Activated T-helper 1 cell treated with anti-CD3 and anti-CD28 coated beads, Interleukin-12 subunit alpha, Interleukin-12 subunit beta, Interleukin-2, Interleukin-4 antibody, amounts not matched to agents 30 ng/mL and 10 ng/mL and 1 ng/mL, durations not matched to agents 14 hours and 24 hours and 36 hours (primary cell): ENCODE data around the gene CTRB1. TPM values are rescaled to one million over a fixed set of nuclear protein-coding genes. Genes with fewer than 3 reads are reported as not detected.
A peak's percentile ranks its signal among the peaks of the same experiment; 100 is the strongest.
"Not testable (repeated sequence)": the region's sequence is repeated elsewhere in the genome, so short reads cannot be mapped to it uniquely, and the experiment has no call there.

ENCODE experiments used
- DNase-seq: peaks from one replicate; pipeline ENCODE4 v3.0.0; 2021; ENCODE audit warnings: low spot score
- H3K27ac Mint-ChIP-seq: one replicate; pipeline ENCODE4 v1.8.0; 2021; ENCODE audit warnings: mild to moderate bottlenecking, mixed read lengths
- H3K27me3 Mint-ChIP-seq: one replicate; pipeline ENCODE4 v1.8.0; 2022; ENCODE audit warnings: mild to moderate bottlenecking, moderate library complexity, mixed read lengths; ENCODE audit not compliant: insufficient read depth
- H3K36me3 Mint-ChIP-seq: one replicate; pipeline ENCODE4 v1.8.0; 2021; ENCODE audit warnings: low read depth, mixed read lengths
- H3K4me1 Mint-ChIP-seq: one replicate; pipeline ENCODE4 v1.8.0; 2021; ENCODE audit warnings: low read depth, mixed read lengths
- H3K4me3 Mint-ChIP-seq: one replicate; pipeline ENCODE4 v1.8.0; 2021; ENCODE audit warnings: mild to moderate bottlenecking, moderate library complexity, mixed read lengths
- H3K9me3 Mint-ChIP-seq: one replicate; pipeline ENCODE4 v1.8.0; 2021; ENCODE audit warnings: mixed read lengths
- intact Hi-C: fragments of 100-400 bp; cut with micrococcal nuclease; formaldehyde crosslinking; loops from one replicate; pipeline ENCODE4 v1.15.1; 2024
- total RNA-seq: library from RNA; stranded (reverse); gene quantifications from 2 replicates; pipeline ENCODE4 v1.2.3, GENCODE V29; 2022

Gene CTRB1
- total RNA-seq, 1 donor from 2014 or later, result not detected

DNA sequence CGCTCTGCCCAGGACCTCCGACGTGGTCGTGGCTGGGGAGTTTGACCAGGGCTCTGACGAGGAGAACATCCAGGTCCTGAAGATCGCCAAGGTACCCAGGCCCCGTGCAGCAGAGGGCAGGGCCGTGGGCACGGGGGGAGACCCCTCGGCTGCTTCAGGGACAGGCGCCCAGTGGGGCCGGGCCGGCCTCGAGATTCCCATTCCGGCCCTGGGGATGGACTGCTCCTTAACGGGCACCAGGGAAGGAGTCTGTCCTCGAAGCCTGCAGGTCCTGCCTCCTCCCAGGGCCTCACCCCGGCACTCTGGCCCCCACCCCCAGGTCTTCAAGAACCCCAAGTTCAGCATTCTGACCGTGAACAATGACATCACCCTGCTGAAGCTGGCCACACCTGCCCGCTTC lies 4.3 kb downstream of the CTRB1 start:
- H3K4me1 Mint-ChIP-seq, intact Hi-C loops, H3K9me3 Mint-ChIP-seq, H3K27me3 Mint-ChIP-seq, H3K27ac Mint-ChIP-seq, H3K36me3 Mint-ChIP-seq, H3K4me3 Mint-ChIP-seq, DNase-seq: not testable (repeated sequence)

DNA sequence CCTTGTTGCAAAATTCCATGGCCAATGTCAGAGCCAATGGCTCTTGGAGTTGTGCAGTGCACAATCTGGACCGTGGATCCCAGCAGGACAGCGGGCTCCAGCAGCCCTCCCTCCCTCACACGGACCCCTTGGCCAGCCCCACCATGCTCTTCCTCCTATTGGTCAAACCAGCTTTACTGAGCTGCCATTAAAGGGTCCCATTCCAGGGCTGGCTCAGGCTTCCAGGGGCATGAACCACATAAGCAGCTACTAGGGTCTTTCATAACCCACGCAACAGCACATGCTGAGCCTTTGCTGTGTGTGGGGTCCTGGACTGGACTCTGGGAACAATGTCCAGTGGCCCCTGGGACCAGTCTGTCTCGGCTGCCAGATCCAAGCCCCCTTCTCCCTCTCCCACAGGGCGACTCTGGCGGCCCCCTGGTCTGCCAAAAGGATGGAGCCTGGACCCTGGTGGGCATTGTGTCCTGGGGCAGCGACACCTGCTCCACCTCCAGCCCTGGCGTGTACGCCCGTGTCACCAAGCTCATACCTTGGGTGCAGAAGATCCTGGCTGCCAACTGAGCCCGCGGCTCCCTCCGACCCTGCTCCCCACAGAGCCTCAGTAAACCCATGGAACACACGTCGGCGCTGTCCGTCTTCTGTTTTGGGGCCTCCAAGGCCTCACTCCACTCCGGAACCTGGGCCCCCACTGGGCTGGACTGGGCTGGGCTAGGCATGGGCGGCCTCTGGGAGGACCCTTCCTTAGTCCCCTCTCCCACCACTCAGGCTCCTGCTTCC lies 5.7 kb downstream of the CTRB1 start:
- H3K4me3 Mint-ChIP-seq, result no peak overlapping the region
- H3K36me3 Mint-ChIP-seq, result no peaks in the 10 kb centered on the region
- intact Hi-C loops, result no loop called here
- H3K27ac Mint-ChIP-seq, result no peak overlapping the region
- no peak for DNase-seq
- no peaks in the 10 kb centered on the region for H3K9me3 Mint-ChIP-seq
- peaks cover 6% of the 10 kb centered on the region for H3K4me1 Mint-ChIP-seq
- peaks cover 1% of the 10 kb centered on the region for H3K27me3 Mint-ChIP-seq

DNA sequence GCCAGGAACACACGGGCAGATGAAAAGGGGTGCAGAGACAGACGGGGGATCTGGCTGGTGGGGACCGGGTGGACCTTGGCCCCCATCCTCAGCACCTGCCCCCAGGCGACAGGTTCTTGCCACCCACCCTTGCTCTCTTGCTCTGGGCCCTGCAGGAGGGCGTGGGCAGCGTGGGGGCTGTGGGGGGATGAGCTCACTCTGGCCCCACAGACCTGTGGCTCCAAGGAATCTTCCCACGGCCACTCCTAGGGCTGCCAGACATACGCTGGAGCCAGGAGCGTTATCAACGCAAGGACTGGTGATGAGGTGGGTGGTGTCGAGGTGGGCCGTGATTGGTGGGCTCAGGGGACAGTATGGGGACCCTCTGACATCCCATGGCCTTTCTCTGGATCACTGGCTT lies 6.3 kb downstream of the CTRB1 start:
- no peaks in the 10 kb centered on the region for H3K36me3 Mint-ChIP-seq
- DNase-seq, result no peak
- H3K4me3 Mint-ChIP-seq, result no peak overlapping the region
- H3K9me3 Mint-ChIP-seq, result no peaks in the 10 kb centered on the region
- intact Hi-C loops, result no loop called here
- H3K27ac Mint-ChIP-seq, result no peak overlapping the region
- peaks cover 1% of the 10 kb centered on the region for H3K27me3 Mint-ChIP-seq
- no peaks in the 10 kb centered on the region for H3K4me1 Mint-ChIP-seq

DNA sequence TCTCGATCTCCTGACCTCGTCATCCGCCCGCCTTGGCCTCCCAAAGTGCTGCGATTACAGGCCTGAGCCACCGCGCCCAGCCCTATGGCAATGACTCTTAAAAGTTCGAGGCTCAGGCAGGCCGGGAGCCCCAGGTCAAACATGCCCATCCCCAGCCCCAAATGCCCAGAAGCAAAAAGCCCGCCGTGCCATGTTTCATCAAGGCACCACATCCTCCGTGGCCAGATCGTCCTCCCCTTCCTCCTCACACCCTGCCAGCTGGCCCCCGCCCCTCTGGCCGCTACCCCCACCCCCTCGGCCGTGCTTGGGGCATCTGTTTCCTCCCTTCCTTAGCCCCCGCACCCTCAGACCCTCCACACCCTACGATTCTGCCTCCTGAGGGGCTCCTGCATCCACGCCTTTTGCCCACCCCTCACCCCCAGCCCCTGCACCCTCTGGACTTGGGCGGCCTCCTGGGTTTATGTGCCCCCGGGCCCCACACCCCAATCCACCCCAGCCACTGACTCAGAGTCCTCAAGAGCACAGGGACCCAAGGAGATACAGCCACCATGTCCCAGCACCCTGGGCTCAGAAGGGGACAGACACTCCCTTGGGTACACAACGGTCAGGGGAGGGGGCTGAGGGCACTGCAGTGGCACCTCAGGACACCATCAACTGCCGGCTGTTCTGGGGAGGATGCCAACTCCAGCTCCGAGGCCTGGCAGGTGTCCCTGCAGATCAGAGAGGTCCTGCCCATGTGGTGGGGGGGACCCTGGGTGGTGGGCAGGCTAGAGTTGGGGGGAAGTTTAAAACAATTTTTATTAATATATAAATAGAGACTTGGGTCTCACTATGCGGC lies 7.1 kb downstream of the CTRB1 start:
- Mint-ChIP-seq H3K4me1 (no peaks in the 10 kb centered on the region), H3K4me3 (no peak overlapping the region), H3K27ac (no peak overlapping the region), H3K9me3 (no peaks in the 10 kb centered on the region), H3K27me3 (peaks cover 7% of the 10 kb centered on the region), H3K36me3 (no peaks in the 10 kb centered on the region)
- no peak for DNase-seq
- intact Hi-C loops, result no loop called here

DNA sequence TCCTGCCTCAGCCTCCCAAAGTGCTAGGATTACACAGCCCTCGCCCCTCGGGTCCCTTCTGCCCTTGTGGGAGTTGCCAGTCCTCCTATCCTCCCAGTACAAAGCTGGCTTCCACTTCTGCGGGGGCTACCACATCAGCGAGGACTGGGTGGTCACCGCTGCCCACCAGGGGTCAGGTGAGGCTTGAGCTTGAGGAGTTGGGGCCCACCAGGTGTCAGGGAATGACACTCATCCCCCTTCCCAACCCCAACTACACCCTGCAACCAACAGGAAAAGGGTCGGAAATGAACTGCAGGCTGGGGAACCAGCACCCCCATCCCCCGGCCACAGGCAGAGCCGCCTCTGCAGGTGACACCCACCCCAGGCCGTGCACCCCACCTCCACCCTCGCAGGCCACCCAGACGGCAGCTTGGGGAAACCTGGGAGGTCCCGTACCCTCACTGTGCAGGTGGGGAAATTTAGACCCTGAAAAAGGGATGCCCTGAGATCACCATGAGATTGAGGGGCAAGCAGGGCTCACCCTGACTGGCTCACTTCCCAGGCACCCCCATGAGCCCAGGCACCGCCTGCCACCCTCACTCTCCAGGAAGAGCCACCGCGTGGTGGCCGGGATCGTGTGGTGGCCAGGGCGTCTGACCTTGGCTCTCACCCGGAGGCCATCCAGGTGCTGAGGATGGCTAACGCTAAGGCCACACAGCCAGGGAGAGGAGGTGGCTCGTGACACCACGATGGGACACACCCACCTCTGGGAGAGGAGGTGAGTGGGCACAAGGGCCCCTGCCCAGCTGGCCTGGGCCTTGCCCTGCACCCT lies 8.0 kb downstream of the CTRB1 start:
- no peak for DNase-seq
- no peak overlapping the region for H3K27ac Mint-ChIP-seq
- H3K4me3 Mint-ChIP-seq, result no peak overlapping the region
- no peaks in the 10 kb centered on the region for H3K36me3 Mint-ChIP-seq
- peaks cover 7% of the 10 kb centered on the region for H3K27me3 Mint-ChIP-seq
- H3K9me3 Mint-ChIP-seq, result no peaks in the 10 kb centered on the region
- no peaks in the 10 kb centered on the region for H3K4me1 Mint-ChIP-seq
- intact Hi-C loops, result no loop called here

DNA sequence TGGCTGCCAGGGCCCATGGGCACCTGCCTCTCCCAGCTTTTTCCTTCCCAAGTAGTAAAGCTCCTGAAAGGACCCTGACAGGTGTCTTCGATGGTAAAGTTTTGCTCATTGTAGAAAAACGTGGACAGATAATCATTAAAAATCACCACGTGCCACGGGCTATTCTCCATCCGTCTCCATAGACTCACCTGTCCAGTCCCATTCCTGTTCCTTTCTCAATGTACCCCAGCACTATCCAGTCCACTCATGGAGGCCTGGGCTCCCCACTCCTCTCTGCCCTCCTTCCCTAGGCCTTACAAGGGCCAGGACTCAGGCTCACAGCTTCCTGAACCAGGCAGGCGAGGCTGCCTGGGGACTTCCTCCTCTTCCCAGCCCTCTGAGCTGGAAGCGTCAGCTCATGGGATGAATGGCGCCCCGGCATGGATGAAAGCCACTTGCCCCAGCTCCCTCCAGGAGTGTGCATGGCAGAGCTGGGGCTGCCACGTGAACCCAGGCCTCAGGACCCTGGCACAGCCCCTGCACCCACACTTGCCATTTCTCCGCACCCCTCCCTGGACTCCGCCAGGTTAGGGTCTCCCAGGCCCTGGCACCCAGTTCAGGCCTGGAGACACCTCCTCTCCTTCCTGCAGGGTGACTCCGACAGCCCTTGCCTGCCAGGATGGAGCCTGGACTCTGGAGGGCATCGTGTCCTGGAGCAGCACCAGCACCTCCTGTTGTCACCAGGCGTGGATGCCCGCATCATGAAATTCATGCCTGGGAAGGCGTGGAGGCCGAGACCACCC lies 8.8 kb downstream of the CTRB1 start:
- H3K36me3 Mint-ChIP-seq, result no peaks in the 10 kb centered on the region
- no peak overlapping the region for H3K4me3 Mint-ChIP-seq
- intact Hi-C loops, result no loop called here
- no peak for DNase-seq
- H3K9me3 Mint-ChIP-seq, result no peaks in the 10 kb centered on the region
- no peak overlapping the region for H3K27ac Mint-ChIP-seq
- no peaks in the 10 kb centered on the region for H3K4me1 Mint-ChIP-seq
- H3K27me3 Mint-ChIP-seq, result peaks cover 5% of the 10 kb centered on the region

DNA sequence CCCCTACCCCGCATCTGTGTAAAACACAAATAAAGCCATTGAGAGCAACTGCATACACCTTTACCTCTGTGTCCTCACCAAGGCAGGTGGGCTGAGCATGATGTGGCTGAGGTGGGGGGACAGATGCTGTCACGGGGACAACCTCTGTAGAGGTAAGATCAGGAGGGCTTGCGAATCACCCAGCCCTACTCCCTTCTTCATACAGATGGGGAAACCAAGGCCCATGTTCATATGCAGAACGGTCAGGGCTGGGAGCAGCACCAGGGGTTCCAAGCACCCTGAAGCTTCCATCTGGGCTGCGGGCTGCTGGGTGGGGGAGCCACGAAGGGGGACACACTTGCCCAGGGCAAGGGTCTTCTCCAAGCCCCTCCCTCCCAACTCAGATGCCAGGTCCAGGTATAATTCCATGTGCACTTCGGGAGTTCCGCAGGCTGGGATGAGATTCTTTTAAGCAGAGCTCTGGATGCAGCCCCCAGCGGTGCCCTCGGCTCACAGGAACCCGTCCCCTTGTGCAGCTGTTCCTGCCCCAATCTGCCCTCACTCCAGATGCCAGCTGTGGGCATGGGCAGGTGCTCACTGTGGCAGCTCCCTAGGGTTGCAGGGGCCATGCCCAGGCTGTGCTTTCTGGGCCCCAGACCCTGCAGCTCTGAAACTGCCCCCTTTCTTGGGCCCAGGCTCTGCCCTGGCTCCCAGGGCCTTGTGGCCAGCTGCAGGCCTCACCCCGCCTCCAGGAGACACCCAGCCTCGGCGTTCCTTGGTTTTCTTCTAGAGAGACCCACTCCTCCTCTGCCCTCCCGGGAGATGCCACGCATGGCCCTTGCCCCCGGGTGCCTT lies 9.6 kb downstream of the CTRB1 start:
- Mint-ChIP-seq H3K9me3 (no peaks in the 10 kb centered on the region), H3K27me3 (peaks cover 5% of the 10 kb centered on the region), H3K27ac (no peak overlapping the region), H3K36me3 (no peaks in the 10 kb centered on the region), H3K4me1 (no peaks in the 10 kb centered on the region), H3K4me3 (no peak overlapping the region)
- intact Hi-C loops, result no loop called here
- DNase-seq, result no peak

DNA sequence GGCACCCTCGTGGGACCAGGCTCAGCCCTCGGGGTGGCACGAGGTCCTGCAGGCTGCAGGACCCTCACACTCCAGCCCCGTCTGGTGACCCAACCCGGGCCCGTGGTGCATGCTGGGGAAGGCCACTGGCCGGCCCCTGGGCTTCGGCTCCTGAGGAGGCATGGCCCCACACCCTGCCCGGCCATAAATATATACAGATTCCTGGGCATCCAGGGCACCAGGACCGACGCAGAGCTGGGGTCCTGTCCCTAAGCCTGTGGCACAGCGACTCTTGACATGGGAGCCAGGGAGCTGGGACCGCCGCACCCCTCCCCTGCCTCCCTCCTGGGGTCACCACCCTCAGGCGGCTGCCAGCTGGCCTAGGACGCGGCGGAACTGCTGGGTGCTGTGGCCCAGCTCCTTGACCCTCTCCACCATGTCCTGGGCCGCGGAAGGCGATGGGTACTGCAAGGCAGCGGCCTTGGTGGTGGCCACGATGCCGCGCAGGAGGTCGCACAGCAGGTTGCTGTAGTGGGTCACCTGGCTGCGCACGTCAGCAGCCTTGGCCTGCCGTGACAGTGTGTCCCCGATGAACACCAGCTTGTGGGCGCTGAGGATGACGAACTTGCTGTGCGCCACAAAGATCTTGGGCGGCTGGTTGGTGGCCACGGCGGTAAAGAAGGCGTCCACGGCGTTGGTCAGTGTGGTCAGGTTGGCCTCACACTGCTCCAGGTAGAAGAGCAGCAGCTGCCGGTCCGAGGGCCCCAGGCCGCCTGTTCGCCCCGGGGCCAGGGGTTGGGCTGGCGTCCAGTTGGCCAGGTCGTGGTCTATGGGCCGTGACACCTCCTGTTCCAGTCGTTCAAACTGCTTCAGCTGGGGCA lies 10.6 kb downstream of the CTRB1 start:
- no peak overlapping the region for H3K27ac Mint-ChIP-seq
- peaks cover 7% of the 10 kb centered on the region for H3K27me3 Mint-ChIP-seq
- intact Hi-C loops, result loop anchor here (5.0 kb wide), 1 partner anchor 32 kb away; no protein-coding TSS in a partner anchor
- no peaks in the 10 kb centered on the region for H3K36me3 Mint-ChIP-seq
- H3K4me3 Mint-ChIP-seq, result no peak overlapping the region
- H3K4me1 Mint-ChIP-seq, result no peaks in the 10 kb centered on the region
- no peaks in the 10 kb centered on the region for H3K9me3 Mint-ChIP-seq
- DNase-seq, result no peak

DNA sequence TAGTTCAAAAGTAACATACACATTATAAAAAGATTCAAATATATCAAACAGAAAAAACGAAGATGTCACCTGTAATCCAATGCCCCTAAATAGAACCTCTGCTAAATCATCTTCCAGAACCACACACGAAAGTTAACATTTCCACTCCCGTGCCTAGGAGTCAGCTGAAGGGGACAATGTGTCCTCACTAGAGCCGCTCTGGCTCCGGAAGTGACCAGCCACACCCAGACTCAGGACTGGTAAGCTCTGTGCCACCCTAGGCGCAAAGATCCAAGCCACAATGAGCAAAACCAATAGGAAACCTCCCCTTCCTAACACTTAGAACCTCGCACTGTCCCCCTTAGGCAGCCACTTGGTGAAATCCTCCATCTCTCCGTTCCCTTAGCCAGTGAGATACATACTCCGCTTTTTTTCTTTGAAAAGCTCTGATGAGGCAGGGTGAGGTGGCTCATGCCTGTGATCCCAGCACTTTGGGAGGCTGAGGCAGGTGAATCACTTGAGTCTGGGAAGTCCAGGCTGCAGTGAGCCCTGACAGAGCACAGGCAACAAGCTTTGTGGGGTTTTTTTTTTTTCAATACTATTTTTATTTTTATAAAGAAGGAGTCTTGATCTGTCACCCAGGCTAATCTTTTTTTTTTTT lies 11.8 kb downstream of the CTRB1 start:
- no peak for DNase-seq
- Mint-ChIP-seq H3K4me3 (no peak overlapping the region), H3K27me3 (peaks cover 7% of the 10 kb centered on the region), H3K4me1 (no peaks in the 10 kb centered on the region), H3K36me3 (no peaks in the 10 kb centered on the region), H3K27ac (no peak overlapping the region), H3K9me3 (no peaks in the 10 kb centered on the region)
- intact Hi-C loops, result loop anchor here (5.0 kb wide), 1 partner anchor 33 kb away; no protein-coding TSS in a partner anchor

DNA sequence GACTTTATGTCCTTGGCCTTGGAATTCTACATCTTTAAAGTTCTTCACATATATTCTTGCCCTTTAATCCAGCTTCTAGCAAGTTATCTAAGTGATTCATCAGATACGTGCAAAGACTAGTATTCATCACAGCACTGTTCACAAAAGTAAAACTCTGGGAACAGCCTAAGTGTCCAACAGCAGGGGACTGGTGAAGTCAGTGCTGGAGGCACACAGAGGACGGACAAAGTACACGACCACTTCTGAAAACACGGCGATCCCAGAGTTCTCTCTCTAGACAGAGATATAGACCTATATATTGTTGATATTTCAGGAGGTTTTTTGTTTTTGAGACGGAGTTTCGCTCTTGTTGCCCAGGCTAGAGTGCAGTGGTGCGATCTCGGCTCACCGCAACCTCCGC lies 12.8 kb downstream of the CTRB1 start:
- H3K4me3 Mint-ChIP-seq, result no peak overlapping the region
- H3K27me3 Mint-ChIP-seq, result peaks cover 9% of the 10 kb centered on the region
- no peaks in the 10 kb centered on the region for H3K36me3 Mint-ChIP-seq
- DNase-seq, result no peak
- H3K9me3 Mint-ChIP-seq, result no peaks in the 10 kb centered on the region
- no peaks in the 10 kb centered on the region for H3K4me1 Mint-ChIP-seq
- no peak overlapping the region for H3K27ac Mint-ChIP-seq
- intact Hi-C loops, result loop anchor here (5.0 kb wide), 1 partner anchor 34 kb away; no protein-coding TSS in a partner anchor

DNA sequence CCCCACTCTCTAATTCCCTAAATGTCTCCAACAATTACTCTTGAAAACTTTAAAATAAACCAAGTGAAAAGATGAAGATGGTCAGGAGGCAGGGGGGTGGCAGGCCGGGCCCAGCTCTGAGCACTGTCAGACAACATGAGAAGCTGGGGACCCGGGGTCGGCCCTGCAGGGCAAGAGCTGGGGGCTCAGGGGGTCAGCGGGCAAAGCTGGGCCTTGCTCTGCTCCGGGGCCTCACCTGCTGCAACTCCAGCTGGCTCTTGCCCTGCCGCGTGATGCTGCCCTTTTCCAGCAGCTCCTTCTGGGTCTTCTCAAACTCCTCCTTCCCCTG lies 14.8 kb downstream of the CTRB1 start:
- peak overlapping the region; percentile 65 for H3K27ac Mint-ChIP-seq
- no peak overlapping the region for H3K4me3 Mint-ChIP-seq
- no peak for DNase-seq
- H3K27me3 Mint-ChIP-seq, result peaks cover 9% of the 10 kb centered on the region
- no peaks in the 10 kb centered on the region for H3K4me1 Mint-ChIP-seq
- intact Hi-C loops, result loop anchor here (1.0 to 5.0 kb wide), 2 partner anchors 36 to 531 kb away; no protein-coding TSS in a partner anchor
- H3K9me3 Mint-ChIP-seq, result no peaks in the 10 kb centered on the region
- H3K36me3 Mint-ChIP-seq, result no peaks in the 10 kb centered on the region
